Left ventricle myocardium superior (tissue), 1 donor: ENCODE measurements around the gene RPAP3. TPM values are rescaled to one million over a fixed set of nuclear protein-coding genes. Genes with fewer than 3 reads are reported as not detected.

Experiments
- ATAC-seq: fragments of 200-7000 bp; cut with Tn5 transposase; one replicate; pipeline ENCODE4 v1.9.1; 2020; ENCODE audit warnings: mild to moderate bottlenecking, moderate library complexity
- DNase-seq: peaks from one replicate; pipeline ENCODE4 v3.0.0-alpha.2; 2020
- intact Hi-C: fragments of 100-400 bp; cut with micrococcal nuclease; formaldehyde crosslinking; loops from one replicate; pipeline ENCODE4 v1.11.0; 2022
- total RNA-seq: library from RNA; stranded (reverse); fragmentation: NEBNext Ultra II Directional; extraction: Animal tissue kit (Norgen Biotek cat#: 25700); gene quantifications from one replicate; pipeline ENCODE4 v1.2.1, GENCODE V29; 2021
- donor health status: DM: no; HTN: yes; CAD: no; lungs with severe emphysema.

RPAP3 gene
- total RNA-seq, 1 donor from 2014 or later = 19.9 TPM

DNA sequence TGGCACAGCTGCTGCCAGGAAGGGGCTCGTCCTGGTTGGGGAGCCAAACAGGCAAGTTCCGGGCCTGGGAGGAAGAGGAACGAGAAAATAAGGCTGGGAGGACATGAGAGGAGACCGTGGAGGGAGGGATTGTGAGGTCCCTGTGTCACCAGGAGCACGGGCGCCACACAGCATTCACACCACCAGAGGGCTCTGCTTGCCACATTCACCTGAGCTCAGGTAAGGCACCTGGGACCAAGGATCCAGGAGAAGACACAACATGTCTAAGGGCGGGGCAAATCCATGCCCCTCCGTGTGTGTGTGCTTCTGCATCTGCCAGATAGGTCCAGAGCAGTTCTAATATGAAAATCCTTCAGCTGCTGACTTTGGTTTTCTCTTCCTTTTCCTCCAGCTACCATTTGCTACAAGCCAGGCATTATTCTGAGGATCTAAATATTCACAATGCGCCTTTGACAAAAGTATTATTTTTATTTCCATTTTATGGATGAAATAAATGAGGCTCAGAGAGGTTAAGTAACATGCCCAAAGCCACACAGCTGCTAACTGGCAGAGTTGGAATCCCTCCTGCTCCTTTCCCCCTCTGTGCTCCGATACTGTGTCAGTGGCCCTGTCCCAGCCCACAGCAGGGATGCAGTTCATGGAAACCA, 38.3 kb upstream of the RPAP3 start:
- intact Hi-C loops = no loop called here
- DNase-seq = no peak
- no peak for ATAC-seq

DNA sequence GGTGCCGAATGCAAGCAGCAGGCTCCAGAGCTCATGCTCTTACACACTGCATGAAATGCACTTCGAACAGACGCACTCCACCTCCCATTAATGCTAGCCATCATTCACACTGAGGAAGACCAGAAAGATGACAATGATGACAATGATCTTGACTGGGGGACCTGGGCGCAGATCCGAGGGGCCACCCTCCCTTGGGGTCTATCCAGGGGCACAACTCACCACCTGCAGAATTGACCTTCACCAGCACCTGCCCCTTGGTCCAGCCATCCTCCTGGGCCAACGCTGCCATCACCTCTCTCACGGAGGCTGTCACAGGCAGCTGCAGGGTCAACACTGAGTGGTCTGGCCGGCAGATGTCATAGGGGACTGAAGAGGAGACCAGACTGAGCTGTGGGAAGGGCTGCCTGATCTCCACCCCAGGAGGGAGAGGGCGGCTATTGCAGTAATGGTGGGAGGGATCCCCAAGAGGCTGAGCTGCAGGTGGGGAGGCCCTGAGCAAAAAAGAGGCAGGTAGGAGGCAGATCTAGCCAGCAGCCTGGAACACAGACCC, 37.6 kb upstream of the RPAP3 start:
- intact Hi-C loops = no loop called here
- DNase-seq (no peak), ATAC-seq (no peak)

DNA sequence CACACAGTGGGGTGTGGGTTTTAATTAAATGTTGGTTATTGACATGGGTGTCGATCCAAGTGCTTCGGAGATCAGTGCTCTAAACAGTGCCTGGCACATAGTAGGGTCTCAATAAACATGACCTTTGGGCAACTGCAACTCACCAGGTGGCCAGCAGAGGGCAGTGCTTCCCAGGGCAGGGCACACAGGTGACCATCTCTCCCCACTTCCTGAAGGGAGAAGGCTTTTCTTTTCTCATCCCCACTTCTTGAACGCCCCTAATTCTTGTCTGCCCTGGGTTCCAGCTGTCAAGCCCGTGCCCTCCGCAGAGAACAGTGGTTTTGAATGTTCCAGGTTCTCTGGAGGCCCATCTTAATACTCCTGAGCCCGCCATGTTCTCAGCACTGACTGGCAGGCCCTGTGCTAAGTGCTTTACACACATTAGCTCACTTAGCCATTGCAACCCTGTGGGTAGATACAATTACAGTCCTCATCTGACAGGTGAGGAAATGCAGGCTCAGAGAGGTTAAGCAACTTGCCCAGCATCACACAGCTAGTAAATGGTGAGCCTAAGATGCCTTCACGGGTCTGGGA, 36.5 kb upstream of the RPAP3 start:
- ATAC-seq (no peak), DNase-seq (peak; percentile 62)
- intact Hi-C loops = no loop called here

DNA sequence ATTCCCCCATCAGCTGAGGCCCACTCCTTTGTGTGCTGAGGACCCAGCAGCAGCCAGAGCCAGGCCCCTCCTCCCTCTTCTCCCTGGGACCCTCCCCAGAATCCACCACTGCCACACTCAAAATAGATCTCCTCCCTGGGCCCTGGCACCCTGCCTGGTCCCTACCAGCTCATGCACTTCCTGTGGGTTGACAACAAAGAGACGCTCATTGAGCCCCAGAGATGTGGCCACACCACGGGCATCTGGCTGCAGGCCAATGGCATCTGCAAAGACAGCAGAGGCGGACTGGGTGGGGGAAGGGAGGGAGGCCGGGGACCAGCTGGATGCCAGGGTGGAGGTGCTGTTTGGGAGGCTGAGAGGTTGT, 35.5 kb upstream of the RPAP3 start:
- DNase-seq = peak; percentile 91
- no peak for ATAC-seq
- intact Hi-C loops = no loop called here

DNA sequence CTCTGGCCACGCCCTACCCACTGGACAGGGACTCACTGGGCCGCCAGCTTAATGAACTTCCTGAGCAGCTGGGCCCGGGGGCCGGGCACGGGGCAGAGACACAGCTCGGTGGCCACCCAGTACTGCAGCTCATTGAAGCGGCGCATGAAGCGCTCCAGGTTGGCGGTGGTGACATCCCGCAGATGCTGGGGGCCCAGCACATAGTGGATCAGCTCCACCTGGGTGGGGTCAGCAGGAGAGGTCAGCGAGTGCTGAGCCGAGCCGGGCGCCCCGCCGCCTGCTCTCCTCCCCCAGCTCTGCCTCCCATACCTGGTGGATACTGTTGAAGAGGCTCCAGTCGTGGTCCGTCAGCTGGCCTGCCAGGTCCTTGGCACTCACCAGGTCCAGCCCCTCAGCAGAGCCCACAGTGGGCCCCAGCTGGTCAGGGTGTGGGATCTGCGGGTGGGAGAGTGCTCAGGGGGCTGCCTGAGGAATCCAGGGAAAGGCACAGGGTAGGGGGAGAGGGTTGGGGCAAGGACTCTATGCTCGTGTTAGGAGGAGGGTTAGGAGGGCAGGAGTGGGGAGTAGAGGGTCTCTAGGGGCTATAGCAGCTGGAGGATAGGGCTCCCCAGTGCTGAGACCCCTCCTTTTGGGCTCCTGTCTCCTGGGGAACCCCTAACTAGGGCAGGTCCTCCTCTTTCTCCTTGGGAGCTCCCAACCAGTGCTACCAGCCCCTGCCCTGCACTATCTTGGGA, 34.9 kb upstream of the RPAP3 start:
- intact Hi-C loops = no loop called here
- DNase-seq (no peak), ATAC-seq (no peak)

DNA sequence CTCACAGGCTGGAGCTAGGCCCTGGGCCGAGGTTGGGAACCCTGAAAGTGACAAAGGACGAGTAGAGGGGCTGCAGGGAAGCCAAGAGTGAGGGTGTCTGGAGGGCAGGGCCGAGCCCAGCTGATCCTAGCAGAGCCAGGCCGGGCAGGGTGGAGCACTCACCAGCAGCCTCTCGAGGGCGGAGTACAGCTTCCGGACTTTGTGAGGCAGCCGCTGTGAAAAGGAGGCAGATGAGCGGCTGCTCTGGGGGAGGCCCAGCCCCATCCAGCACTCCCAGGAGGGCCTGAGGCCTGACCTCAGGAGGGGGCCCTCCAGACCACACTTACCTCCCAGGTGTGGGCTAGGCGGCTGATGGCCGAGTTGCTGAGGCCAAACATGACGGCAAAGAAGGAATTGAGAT, 34.1 kb upstream of the RPAP3 start:
- ATAC-seq = no peak

DNA sequence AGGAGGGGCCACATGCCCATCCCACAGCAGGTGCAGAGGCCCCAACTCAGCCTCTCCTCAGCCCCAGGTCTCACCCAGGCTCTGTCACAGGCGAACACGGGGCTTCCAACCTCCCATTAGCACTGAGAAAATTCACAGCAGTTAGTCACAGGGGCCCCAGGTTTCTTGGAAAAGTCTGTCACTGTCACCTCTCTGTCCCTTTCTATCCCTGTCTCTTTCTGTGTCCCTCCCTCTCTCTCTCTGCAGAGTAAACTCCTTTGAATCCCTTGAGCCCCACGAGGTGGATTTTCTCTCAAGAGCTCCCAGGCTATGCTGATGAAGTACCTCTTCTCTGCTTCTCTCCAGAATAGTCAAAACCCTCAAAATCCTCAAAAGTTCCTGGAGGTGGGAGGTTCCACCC, 33.5 kb upstream of the RPAP3 start:
- no peak for DNase-seq
- intact Hi-C loops = no loop called here
- no peak for ATAC-seq

More for the DNA sequence above, 34.1 kb upstream of the RPAP3 start:
- peak; percentile 66 for DNase-seq
- intact Hi-C loops = no loop called here

DNA sequence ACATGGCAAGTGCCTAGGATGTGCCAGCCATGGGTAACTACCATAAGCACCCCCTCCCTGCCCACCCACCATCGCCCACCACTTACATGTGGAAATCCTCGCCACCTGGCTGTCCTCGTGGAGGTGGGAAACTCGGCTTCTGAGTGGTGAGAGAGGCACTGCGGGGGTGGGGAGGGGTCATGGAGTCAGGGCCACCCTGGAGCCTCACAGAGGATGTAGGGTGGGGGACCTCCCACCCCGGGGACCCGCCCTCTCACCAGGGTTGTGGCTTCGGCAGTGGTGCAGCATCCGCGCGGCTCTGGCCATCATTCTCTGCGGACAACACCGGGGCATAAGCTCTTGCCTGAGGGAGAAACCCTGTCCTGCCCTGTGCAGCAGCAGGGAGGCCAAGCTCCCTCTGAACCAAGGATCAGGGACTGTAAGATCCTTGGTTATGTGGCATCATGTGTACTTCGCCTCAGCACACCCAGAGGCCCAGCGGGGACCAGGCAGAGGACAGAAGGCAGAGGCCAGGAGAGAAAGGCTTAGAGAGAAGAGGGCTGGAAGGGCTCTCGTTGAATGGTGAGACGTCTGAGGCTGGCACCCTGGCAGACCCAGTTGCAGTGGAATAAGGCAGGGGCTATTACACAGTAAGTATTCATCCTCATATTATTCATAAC, 32.2 kb upstream of the RPAP3 start:
- intact Hi-C loops = loop anchor here (2.0 kb wide), 1 partner anchor 21 kb away; no protein-coding TSS in a partner anchor
- DNase-seq (peak; percentile 58), ATAC-seq (no peak)

DNA sequence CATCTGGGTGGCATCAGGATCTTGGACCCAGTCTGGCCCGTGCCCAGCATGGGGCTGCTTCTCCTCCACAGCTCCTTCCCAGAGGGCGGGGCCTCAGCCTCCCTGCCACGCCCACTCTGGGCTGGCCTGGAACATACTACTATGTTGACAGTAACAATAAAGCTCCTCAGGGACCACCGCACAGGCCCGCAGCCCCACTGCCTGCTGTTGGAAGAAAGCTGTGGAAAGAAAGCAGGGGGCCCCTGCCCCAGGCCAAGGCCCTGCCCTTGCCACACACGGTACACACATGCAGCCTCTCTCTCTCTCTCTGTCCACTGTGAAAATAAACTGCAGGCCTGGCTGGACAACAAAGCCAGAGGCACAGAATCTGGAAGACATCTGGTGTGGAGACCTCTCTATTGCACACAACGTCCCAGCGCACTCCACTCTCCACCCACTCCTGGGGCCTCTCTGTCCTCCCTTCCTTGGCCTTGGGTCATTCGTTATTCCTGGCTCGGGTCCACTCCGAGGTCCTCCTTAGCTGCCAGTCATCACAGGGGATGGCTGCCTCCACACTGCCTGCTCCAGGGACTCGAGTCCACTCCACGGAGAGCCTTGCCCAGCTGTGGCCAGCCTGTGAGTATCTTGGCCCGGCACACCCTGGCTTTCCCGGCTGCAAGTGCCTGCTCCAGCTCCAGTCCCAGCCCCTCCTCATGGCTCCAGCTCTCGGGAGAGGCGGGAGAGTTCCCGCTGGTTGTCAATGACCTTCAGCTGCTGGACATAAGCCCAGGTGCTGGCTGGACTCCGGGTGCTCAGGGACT, 31.2 kb upstream of the RPAP3 start:
- intact Hi-C loops = loop anchor here (2.0 kb wide), 1 partner anchor 20 kb away; no protein-coding TSS in a partner anchor
- DNase-seq (peak; percentile 94), ATAC-seq (peak; percentile 83)

DNA sequence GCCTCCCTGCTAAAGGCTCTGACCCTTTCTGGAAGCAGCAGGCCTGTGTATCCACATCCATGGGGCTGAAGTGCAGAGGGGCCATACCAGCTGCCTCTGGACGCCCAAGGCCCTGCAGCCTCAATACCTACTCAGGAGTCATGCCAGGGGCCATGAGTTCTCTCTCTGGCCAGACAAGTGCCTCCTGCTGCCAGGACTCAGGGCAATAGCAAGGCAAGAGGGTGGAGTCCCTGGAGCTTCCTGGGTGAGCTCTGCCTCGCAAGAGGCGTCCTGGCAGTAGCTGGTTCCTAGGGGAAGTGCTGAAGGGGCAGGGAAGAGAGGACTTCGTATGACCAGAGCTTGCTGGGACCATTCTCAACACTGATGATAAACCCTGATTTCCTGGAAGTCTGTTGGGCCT, 30.4 kb upstream of the RPAP3 start:
- intact Hi-C loops = loop anchor here (2.0 kb wide), 1 partner anchor 19 kb away; no protein-coding TSS in a partner anchor
- ATAC-seq = no peak

DNA sequence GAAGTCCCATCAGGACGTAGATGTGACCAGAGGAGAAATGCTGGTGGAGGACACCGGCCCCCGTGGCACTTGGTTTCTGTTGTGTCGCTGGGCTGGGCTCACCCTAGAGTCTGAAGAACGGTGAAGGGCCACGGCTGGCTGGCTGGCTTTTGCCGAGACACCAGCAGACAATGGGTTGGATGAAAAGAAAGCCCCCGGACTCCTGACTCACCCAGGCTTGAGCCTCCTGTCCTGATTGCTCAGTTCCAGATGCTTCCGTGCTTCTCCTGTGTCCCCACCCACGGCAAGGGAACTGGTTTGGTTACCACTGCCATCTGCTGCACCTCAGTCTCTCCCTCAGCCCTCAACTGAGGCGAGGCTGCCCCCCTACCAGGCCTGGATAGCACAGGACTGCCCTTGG, 29.8 kb upstream of the RPAP3 start:
- intact Hi-C loops = loop anchor here (2.0 kb wide), 1 partner anchor 19 kb away; no protein-coding TSS in a partner anchor
- no peak for ATAC-seq
- DNase-seq = no peak

More for the DNA sequence above, 30.4 kb upstream of the RPAP3 start:
- DNase-seq = peak; percentile 56

DNA sequence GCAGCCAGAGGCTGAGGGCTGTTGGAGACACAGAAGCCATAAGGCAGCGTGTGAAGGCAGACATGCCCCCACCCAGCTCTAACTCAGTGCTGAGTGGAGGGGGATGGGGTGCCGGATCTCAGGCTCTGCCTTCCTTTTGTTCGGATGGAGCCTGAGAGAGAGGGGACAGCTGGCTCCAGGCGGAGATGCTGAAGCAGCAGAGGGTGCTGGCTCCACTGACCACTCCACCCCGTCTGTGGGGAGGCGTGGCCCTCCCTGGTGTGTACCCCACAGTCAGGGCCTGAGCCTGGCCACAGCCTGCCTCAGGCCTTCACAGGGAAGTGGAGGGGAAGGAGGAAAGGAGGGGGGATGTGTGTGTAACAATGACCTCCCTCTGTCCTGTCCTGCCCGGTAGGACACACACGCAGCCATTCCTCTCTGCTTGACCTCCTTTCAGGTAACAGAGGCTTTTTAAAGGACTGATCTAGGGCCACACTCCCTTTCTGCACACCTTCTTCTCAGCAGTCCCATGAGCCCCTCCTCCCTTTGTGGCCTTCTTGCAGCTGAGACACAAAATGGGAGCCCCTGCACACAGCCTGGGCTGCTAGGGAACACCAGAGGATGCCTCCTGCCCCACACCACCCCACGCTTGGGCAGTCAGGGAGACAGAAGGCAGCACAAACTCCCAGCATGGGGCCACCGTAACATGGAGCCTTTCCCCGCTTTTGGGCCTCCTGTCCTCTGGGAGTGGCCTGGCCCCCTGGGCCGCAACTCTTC, 29.1 kb upstream of the RPAP3 start:
- DNase-seq = peak; percentile 71
- ATAC-seq = peak; percentile 0

DNA sequence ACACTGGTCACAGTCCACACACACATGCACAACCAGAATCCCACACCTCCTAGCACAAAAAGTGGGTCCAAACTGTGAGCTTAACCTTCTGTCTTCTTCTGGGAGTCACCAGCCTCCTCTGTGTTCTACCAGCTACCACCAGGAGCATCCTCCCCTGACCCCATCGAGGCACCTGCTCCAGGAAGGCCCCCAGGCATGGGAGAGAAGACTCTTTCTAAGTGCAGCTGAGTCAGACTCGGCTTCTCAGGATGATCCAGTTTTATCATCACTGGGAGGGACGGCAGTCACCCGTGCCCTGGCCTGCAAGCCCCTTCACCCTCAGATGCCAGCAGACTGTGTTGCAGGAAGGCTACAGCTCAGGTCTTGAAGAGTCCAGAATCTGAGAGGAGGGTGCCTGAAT, 27.3 kb upstream of the RPAP3 start:
- intact Hi-C loops = no loop called here
- ATAC-seq = no peak
- no peak for DNase-seq

More for the DNA sequence above, 29.1 kb upstream of the RPAP3 start:
- intact Hi-C loops = no loop called here

DNA sequence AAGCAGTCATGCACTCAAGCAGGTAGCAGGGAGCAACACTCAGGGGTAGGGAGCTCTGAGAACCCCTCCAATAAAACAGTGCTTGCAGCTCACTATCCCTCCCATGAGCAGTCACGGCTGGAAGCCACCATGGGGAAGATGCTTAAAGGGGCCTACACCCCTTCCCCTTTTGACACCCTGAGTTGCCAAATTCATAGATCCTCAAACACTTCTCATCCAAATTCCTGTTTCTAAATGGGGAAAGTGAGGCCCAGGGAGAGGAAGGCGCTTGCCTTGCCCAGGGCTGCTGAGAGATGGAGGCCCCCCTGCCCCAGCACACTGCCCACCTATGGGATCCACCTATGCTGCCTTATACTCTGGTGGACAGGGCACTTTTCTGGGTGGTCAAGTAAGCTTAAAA, 26.7 kb upstream of the RPAP3 start:
- intact Hi-C loops = no loop called here
- ATAC-seq (no peak), DNase-seq (no peak)

DNA sequence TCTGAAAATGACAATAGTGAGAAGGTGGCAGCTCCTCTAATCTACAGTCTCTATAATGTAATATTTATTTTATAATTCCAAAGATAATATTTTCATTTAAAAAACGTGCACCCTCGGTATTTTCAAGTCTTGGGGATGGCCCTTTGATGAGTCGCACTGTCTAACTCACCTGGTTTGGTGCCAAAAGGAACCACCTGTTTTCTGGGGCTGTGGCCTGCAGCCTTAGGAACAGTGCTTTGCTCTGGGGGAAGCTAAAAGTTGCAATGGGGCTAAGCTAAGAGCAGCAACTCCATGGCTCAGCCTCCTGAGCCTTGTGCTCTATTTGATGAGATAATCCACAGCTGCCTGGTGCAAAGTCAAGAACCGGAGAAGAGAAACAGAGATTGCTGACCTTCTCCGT, 25.9 kb upstream of the RPAP3 start:
- ATAC-seq (no peak), DNase-seq (no peak)
- intact Hi-C loops = no loop called here

DNA sequence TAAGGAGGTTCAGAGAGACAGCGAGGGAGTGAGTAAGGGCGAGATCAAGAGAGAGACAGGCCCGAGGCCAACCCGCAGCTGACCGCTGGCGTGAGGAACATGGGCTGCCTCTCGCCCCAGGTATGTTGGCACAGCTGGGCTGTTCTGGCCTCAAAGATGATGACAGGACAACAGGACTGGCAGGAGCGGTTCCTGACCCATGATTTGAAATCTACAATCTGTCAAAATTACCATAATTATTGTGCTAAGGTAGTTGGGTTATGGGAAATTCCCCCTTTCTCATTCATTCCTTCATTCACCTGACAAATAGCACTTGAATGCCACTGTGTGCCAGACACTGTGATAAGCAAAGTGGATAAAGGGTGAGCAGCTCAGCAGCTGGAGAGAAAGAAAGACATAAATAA, 24.5 kb upstream of the RPAP3 start:
- intact Hi-C loops = no loop called here
- ATAC-seq (peak; percentile 14), DNase-seq (no peak)

DNA sequence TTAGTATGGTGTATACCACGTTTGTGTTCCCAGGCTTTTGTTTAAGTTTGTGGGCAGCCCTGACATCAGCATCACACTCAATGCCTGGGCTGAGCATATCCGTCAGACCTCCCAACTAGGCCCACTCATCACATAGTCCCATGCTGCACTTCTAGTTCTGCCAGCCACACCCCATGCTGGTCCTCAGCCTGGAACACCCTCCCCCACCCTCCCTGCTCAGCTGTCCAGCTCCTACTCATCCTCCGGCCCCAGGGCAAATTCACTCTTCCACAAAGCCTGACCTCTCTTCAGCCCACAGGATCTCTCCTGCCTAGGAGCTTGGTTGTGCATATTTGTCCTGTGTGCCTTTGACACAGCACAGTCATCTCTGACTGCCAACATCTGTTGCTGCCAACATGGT, 23.4 kb upstream of the RPAP3 start:
- DNase-seq (no peak), ATAC-seq (peak; percentile 21)
- intact Hi-C loops = no loop called here

DNA sequence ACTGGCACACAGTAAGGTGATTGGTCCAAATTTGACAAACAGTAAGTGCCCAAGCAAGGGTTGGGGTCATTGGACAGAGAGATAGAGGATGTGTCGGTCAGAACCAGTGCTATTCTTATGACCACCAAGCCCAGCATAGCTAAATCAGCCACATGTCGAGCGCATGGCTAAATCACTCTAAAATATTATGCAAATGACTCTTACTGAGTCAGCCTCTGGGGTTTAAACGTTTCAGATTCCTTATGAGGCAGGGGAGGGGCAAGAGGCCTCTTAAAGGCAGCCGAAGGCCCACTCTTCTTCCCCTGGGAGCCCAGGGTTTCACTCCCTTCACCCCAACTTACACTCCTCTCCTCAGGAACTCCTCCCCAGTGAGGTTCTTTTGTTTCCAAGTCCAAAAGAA, 20.1 kb upstream of the RPAP3 start:
- DNase-seq (no peak), ATAC-seq (no peak)
- intact Hi-C loops = no loop called here
